Mesenchymal stem cell (in vitro differentiated cells and primary cell): Measurements from ENCODE around the gene NBPF1.
"Not testable (repeated sequence)": the region's sequence is repeated elsewhere in the genome, so short reads cannot be mapped to it uniquely, and the experiment has no call there.

ENCODE experiments used
- DNase-seq: peaks from one replicate; pipeline ENCODE4 v3.0.0-alpha.2; 2013
- H2AFZ ChIP-seq: one replicate; pipeline ENCODE4 v1.6.1; 2013; ENCODE audit warnings: low read depth, mild to moderate bottlenecking, control low read depth, inconsistent platforms, low read length, moderate library complexity
- H2AK5ac ChIP-seq: 2 replicates; pipeline ENCODE4 v1.6.1; 2013; ENCODE audit warnings: low read length, moderate library complexity, mild to moderate bottlenecking, inconsistent platforms; ENCODE audit not compliant: severe bottlenecking
- H2BK120ac ChIP-seq: one replicate; pipeline ENCODE4 v1.6.1; 2013; ENCODE audit warnings: low read depth, mild to moderate bottlenecking, inconsistent platforms, low read length, moderate library complexity
- H2BK12ac ChIP-seq, 2 experiments: one replicate each; pipeline ENCODE4 v1.6.1; 2013; ENCODE audit warnings: inconsistent platforms in 2 of 2, low read length in 2 of 2, mild to moderate bottlenecking in 2 of 2, moderate library complexity in 2 of 2, control low read depth in 1 of 2
- H2BK15ac ChIP-seq: one replicate; pipeline ENCODE4 v1.6.1; 2013; ENCODE audit warnings: mild to moderate bottlenecking, low read depth, inconsistent platforms; ENCODE audit not compliant: poor library complexity, severe bottlenecking
- H2BK5ac ChIP-seq: 2 replicates; pipeline ENCODE4 v1.6.1; 2013; ENCODE audit warnings: low read depth, mild to moderate bottlenecking, low read length, control low read depth, inconsistent platforms; ENCODE audit not compliant: poor library complexity, severe bottlenecking
- H3K14ac ChIP-seq, 2 experiments: one replicate each; pipeline ENCODE4 v1.6.1; 2013; ENCODE audit warnings: inconsistent platforms in 2 of 2, low read length in 2 of 2, control low read depth in 1 of 2, mild to moderate bottlenecking in 1 of 2, moderate library complexity in 1 of 2
- H3K18ac ChIP-seq, 2 experiments: one replicate each; pipeline ENCODE4 v1.6.1; 2013; ENCODE audit warnings: inconsistent platforms in 2 of 2, low read length in 2 of 2, control low read depth in 1 of 2, low read depth in 1 of 2, mild to moderate bottlenecking in 1 of 2
- H3K23ac ChIP-seq, 2 experiments: one replicate each; pipeline ENCODE4 v1.6.1; 2013; ENCODE audit warnings: inconsistent platforms in 2 of 2, low read length in 2 of 2, mild to moderate bottlenecking in 2 of 2, moderate library complexity in 2 of 2, control low read depth in 1 of 2
- H3K27ac ChIP-seq: 2 replicates; pipeline ENCODE4 v1.5.1; 2013; ENCODE audit warnings: mild to moderate bottlenecking, moderate library complexity, low read length, control low read depth, inconsistent platforms; ENCODE audit not compliant: poor library complexity, severe bottlenecking
- H3K27me3 ChIP-seq, 2 experiments: 2 replicates each; pipeline versions ENCODE4 v1.6.1 to v1.7.0; 2013; ENCODE audit warnings: low read length in 2 of 2, mild to moderate bottlenecking in 2 of 2, moderate library complexity in 2 of 2, control low read depth in 1 of 2, inconsistent platforms in 1 of 2; ENCODE audit not compliant: control insufficient read depth in 1 of 2, insufficient read depth in 1 of 2
- H3K36me3 ChIP-seq, 2 experiments: 2 replicates each; pipeline versions ENCODE4 v1.6.1 to v1.7.0; 2013; ENCODE audit warnings: low read length in 2 of 2, control low read depth in 1 of 2, inconsistent platforms in 1 of 2, low read depth in 1 of 2, mild to moderate bottlenecking in 1 of 2; ENCODE audit not compliant: insufficient read depth in 2 of 2, control insufficient read depth in 1 of 2
- H3K4ac ChIP-seq, 2 experiments: one replicate each; pipeline ENCODE4 v1.6.1; 2013; ENCODE audit warnings: inconsistent platforms in 2 of 2, low read length in 2 of 2, mild to moderate bottlenecking in 2 of 2, moderate library complexity in 2 of 2, control low read depth in 1 of 2, low read depth in 1 of 2
- H3K4me1 ChIP-seq: 2 replicates; pipeline ENCODE4 v1.6.1; 2013; ENCODE audit warnings: low read depth, low read length, control low read depth; ENCODE audit not compliant: control insufficient read depth, insufficient read depth
- H3K4me2 ChIP-seq: 2 replicates; pipeline ENCODE4 v1.6.1; 2013; ENCODE audit warnings: low read length, mild to moderate bottlenecking, inconsistent platforms; ENCODE audit not compliant: poor library complexity, severe bottlenecking
- H3K4me3 ChIP-seq, 2 experiments: 2 replicates each; pipeline versions ENCODE4 v1.5.1 to v1.7.0; 2013; ENCODE audit warnings: low read length in 2 of 2, mild to moderate bottlenecking in 2 of 2, control low read depth in 1 of 2, low read depth in 1 of 2; ENCODE audit not compliant: insufficient read depth in 1 of 2
- H3K79me1 ChIP-seq: replicated peaks from 2 replicates; pipeline ENCODE4 v1.6.1; 2013; ENCODE audit warnings: mild to moderate bottlenecking, control low read depth, low read length, inconsistent platforms; ENCODE audit not compliant: poor library complexity, severe bottlenecking
- H3K9ac ChIP-seq: 2 replicates; pipeline ENCODE4 v1.7.0; 2013; ENCODE audit warnings: mild to moderate bottlenecking, low read length, moderate library complexity
- H3K9me3 ChIP-seq: 2 replicates; pipeline ENCODE4 v1.7.0; 2013; ENCODE audit warnings: mild to moderate bottlenecking, low read length; ENCODE audit not compliant: control insufficient read depth
- H4K8ac ChIP-seq: one replicate; pipeline ENCODE4 v1.6.1; 2013; ENCODE audit warnings: inconsistent platforms, mild to moderate bottlenecking, low read length, moderate library complexity
- H4K91ac ChIP-seq: one replicate; pipeline ENCODE4 v1.6.1; 2013; ENCODE audit warnings: mild to moderate bottlenecking, low read length, inconsistent platforms
- WGBS: methylation state at CpG from one replicate; pipeline ENCODE4 v1.1.7; 2013; ENCODE audit warnings: mixed read lengths; 5-methylcytosine and 5-hydroxymethylcytosine counted together

The NBPF1 gene

GRCh38 chr1:16536796-16537195 is 76.6 kb downstream of the NBPF1 start:
- not testable (repeated sequence) for H3K4me2 ChIP-seq, H2AFZ ChIP-seq, DNase-seq, H3K4me1 ChIP-seq, H2AK5ac ChIP-seq, H3K27ac ChIP-seq, H3K79me1 ChIP-seq, H4K8ac ChIP-seq, H4K91ac ChIP-seq, H3K4ac ChIP-seq, H3K14ac ChIP-seq, H3K9me3 ChIP-seq, H2BK5ac ChIP-seq, H3K23ac ChIP-seq, H3K36me3 ChIP-seq, H3K18ac ChIP-seq, H2BK15ac ChIP-seq, H2BK120ac ChIP-seq, H3K9ac ChIP-seq, H3K4me3 ChIP-seq, H2BK12ac ChIP-seq
- peaks cover 5 to 12% of the 10 kb centered on the region in 2 experiments for H3K27me3 ChIP-seq
- whole genome bisulfite sequencing: 77% methylated on average over 12 of the region's 15 CpGs

- H3K9ac ChIP-seq, H3K4me2 ChIP-seq, H3K23ac ChIP-seq, DNase-seq, H3K18ac ChIP-seq, H2AK5ac ChIP-seq, H4K91ac ChIP-seq, H2BK12ac ChIP-seq, H3K4me1 ChIP-seq, H3K27ac ChIP-seq, H4K8ac ChIP-seq, H3K4me3 ChIP-seq, H3K14ac ChIP-seq, H3K79me1 ChIP-seq, H3K36me3 ChIP-seq, H2AFZ ChIP-seq, H2BK120ac ChIP-seq, H2BK5ac ChIP-seq, H3K4ac ChIP-seq, H3K9me3 ChIP-seq, H2BK15ac ChIP-seq: not testable (repeated sequence)
- WGBS: 8% methylated on average over 8 of the region's 22 CpGs
- peaks cover 5 to 17% of the 10 kb centered on the region in 2 experiments for H3K27me3 ChIP-seq
Observed at GRCh38 chr1:16535898-16536297, 77.5 kb downstream of the NBPF1 start.

GRCh38 chr1:16535487-16535886 is 77.9 kb downstream of the NBPF1 start:
- not testable (repeated sequence) for H2BK5ac ChIP-seq, H2AFZ ChIP-seq, H3K36me3 ChIP-seq, H4K8ac ChIP-seq, H3K79me1 ChIP-seq, H2AK5ac ChIP-seq, H3K4me1 ChIP-seq, H4K91ac ChIP-seq, H3K14ac ChIP-seq, H3K9ac ChIP-seq, H3K27ac ChIP-seq, H2BK120ac ChIP-seq, H2BK12ac ChIP-seq, H3K23ac ChIP-seq, H3K18ac ChIP-seq, H3K9me3 ChIP-seq, H3K4ac ChIP-seq, H2BK15ac ChIP-seq
- peak; percentile 34 for DNase-seq
- Histone ChIP-seq H3K4me2 (peak overlapping the region; percentile 68), H3K4me3 (peak overlapping the region; percentile 33 to 42), H3K27me3 (peaks cover 5 to 17% of the 10 kb centered on the region in 2 experiments)
- WGBS: 3% methylated on average over 11 of the region's 34 CpGs

- H2AFZ ChIP-seq: peak overlapping the region; percentile 4
- H3K4me1 ChIP-seq, H4K91ac ChIP-seq, H3K27ac ChIP-seq, H3K23ac ChIP-seq, H2BK5ac ChIP-seq, H2BK15ac ChIP-seq, H3K18ac ChIP-seq, H3K36me3 ChIP-seq, H3K4ac ChIP-seq, H4K8ac ChIP-seq, H3K79me1 ChIP-seq, H2BK120ac ChIP-seq, H3K9ac ChIP-seq, H3K9me3 ChIP-seq, H2AK5ac ChIP-seq, H3K14ac ChIP-seq, H2BK12ac ChIP-seq: not testable (repeated sequence)
- peak overlapping the region in 1 of 2 experiments; percentile 33 for H3K4me3 ChIP-seq
- 3% methylated on average over 14 of the region's 43 CpGs for WGBS
- H3K4me2 ChIP-seq: peak overlapping the region; percentile 4
- peak; percentile 80 for DNase-seq
- H3K27me3 ChIP-seq: peaks cover 5 to 12% of the 10 kb centered on the region in 2 experiments
Observed at GRCh38 chr1:16534829-16535456, 78.4 kb downstream of the NBPF1 start.
